IPS DF 19.7 (cell line): ENCODE data around the gene LYRM9.
A peak's percentile ranks its signal among the peaks of the same experiment; 100 is the strongest.
"Not testable (repeated sequence)": the region's sequence is repeated elsewhere in the genome, so short reads cannot be mapped to it uniquely, and the experiment has no call there.

Experiments used
- DNase-seq: peaks from one replicate; pipeline ENCODE4 v3.0.0-alpha.2; 2013; ENCODE audit warnings: low read depth, low spot score

The LYRM9 gene

DNA sequence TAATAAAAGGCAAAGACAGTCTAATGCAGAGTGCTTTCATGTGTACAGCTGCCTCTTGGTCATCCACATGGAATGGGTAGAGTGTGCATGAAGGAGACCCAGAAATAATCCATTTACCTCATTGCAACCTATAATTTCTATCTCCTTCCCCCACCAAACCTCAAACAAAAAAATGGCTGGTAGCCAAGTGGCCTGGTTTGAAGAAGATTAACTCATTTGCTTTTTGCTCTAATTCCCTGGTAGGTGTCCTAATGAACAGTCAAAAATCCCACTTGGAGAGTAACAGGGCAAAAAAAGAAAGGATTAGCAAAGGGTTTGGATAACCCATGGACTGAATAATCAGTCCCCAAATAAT lies 13.0 kb upstream of the LYRM9 start:
- no peak for DNase-seq

- no peak for DNase-seq
These were observed 12.5 kb upstream of the LYRM9 start for GRCh38 chr17:27905447-27906225.

- no peak for DNase-seq
These were observed 11.6 kb upstream of the LYRM9 start for GRCh38 chr17:27904534-27905446.

- DNase-seq, result no peak
These were observed 10.9 kb upstream of the LYRM9 start for GRCh38 chr17:27904114-27904513.

DNA sequence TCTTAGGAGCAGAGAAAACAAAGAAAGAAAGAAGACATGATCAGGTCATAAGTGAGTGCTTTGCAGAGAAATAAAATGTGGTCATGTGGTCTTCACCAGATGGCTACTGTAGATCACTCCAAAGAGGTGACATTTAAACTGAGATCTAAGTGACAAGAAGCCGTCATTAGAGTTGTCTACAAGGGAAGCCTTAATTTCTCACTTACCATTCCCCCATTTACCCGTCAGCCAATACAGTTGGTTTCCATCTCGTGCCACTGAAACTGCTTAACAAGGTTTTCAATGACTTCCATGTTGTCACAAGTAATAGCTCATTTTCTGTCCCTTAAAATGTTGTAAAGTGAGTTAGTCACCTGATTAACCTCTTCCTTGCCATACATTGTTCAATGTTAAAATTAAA lies 6.4 kb upstream of the LYRM9 start:
- no peak for DNase-seq

- no peak for DNase-seq
These were observed 4.9 kb upstream of the LYRM9 start for GRCh38 chr17:27898096-27898495.

DNA sequence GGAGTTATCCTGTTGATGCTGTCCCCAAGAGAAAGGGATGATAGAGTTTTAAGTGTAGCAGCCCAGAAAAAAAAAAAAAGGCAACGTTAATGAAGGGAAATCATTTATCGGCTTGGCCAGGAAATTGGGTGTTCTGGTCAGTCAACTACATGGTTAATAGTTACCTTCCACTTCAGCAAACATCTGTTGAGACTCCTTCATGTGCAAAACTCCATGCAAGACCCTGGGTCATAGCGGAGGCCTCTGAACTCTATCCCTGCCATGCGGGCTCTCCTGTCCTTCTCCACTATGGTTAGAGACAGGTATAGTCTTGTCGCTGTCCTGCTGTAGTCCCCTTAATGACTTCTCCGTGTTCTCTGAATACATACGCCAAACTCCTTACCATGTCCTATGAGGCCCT lies 3.5 kb upstream of the LYRM9 start:
- no peak for DNase-seq

DNA sequence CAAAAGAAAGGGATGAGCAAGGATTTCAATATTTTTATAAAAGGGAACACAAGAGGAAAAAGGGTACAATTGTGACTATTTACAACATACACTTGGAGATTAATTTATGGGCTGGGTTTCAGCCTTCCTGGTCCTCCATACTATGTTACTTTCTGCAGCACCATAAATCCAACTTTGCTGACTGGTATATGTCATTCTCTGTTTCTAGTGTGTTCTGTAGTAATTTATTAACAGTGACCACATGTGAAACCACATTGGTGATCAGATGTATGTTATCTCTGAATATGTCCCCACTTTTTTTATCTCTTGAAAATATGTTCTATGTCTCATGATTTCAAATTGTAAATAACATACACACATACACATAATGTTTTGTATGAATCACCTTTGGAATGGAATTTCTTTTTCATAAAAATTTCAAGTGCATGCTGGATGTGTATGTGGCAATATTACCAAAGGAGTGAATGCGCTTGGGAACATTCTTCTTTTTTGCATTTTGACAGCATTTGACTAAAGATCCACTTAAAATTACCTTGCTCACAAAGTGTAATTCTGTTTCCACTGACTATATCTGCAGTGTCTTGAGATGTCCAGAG lies 2.9 kb upstream of the LYRM9 start:
- no peak for DNase-seq

DNA sequence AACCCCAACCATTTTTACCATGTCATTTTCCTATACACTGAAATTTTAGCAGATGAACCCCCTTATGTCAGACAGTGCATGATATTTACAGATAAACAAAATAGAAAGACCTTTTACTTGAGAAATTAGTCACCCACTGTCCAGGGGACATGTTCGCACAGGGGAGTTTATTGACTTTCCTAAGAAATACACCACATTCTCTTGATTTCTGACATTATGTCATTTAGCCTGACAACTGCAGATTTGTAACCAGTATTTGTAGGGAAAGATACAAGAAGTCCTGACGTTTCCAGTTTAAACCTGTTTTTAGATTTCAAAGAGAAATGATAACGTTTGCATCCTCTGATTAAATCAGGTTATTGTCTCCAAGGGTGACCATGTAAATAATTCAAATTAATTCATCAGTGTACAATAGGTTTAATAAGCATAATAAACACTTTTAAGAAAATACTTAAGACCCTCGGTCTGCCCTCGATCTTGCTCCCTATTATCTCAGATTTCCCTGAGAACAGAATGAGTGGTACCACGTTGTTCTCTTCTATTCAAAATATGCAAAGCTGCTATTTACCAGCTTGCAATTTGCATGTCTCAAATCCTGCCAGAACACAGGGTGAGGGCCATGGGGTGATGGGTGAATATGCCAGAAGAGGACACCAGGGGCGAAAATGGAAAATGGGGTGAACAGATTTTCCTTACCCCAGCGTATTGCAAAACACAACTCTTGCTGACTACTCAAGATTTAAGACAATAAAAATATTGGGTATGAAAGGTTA lies 2.1 kb upstream of the LYRM9 start:
- DNase-seq, result no peak

DNA sequence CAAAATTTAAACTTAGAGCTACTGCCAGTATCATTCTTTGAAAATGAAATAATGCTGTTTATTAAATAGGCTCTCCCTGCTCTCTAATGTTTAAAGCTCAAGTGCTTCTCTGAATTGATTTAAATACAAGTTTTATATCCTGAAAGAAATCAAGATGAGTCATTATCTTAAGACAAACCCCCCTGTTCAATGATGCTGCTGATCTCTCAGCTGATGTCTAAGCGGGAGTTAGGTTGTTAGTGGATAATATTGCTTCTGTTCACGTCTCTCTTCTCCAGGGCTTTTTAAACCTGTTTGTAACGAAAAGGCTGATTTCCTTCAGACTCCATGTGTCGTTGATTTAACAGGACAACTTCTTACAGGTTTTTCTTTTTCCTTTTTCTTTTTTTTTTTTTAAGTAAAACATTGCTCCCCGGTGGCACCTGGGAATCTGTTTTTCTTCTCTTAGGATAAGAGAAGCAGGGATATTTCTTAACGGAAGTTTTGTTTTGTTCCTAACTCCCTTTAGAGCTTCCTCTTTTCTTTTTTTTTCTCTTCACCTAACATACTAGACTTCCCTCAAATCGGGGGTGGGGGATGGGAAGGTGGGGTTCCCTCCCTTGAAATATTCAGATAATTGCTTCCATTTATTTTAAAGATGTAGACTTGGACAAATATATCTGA lies 807 bp upstream of the LYRM9 start:
- DNase-seq, result no peak

DNA sequence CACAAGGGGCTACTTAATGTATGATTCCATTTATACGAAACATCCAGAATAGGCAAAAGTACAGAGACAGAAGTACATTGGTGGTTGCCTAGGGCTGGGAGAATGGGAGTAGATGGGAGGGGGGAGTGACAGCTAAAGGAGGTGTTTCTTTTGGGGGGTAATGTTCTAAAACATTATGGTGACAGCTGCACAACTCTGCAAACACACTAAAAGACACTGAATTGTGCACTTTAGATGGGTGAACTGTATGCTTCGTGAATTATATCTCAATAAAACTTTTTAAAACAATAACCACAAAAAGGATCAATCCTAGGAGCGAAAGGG lies 661 bp downstream of the LYRM9 start:
- no peak for DNase-seq

GRCh38 chr17:27891841-27892240 lies 1.3 kb downstream of the LYRM9 start:
- no peak for DNase-seq

DNA sequence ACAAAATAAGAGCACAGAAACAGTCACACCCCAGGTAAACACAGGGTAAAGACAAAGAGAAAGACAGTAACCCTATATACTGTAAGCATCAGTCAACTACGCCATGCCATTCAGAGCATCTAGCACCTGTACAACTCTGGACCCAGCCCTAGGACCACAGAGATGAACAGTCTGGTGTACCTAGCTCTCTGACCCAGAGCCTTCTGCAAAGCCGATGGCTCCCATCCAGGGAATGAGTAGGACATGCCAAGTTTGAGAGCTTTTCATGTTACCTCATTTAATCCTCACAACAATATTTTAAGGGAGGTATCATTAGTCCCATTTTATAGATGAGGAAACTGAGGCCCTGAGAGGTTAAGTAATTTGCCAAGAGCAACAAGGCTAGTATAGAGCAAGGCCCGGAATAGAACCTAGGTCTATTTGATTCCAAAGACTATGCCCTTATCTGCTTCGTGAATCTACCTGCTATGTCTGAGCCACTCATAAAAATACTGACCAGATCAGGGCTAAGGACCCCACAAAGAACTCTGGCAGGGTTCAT lies 3.4 kb downstream of the LYRM9 start:
- DNase-seq, result no peak

- peak; percentile 73 for DNase-seq
These were observed 4.2 kb downstream of the LYRM9 start for GRCh38 chr17:27888945-27889344.

DNA sequence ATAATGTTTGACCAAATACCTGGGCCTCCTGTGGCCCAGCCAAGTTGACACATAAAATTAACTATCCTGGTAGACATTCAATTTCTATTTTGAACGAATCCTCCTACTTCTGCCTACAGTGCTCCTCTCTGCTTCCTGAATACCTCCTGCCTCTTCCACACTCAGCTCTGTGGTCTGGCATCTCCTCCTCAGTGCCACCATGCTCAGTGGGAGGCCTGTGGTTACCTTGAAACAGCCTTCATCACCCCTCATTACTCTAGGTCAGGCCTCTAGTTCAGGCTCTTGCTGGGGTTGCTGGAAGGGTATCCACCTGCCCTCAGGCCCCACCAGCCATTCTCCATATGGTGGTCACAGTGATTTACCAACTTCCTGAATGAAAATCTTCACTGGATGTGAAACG lies 5.1 kb downstream of the LYRM9 start:
- no peak for DNase-seq

DNA sequence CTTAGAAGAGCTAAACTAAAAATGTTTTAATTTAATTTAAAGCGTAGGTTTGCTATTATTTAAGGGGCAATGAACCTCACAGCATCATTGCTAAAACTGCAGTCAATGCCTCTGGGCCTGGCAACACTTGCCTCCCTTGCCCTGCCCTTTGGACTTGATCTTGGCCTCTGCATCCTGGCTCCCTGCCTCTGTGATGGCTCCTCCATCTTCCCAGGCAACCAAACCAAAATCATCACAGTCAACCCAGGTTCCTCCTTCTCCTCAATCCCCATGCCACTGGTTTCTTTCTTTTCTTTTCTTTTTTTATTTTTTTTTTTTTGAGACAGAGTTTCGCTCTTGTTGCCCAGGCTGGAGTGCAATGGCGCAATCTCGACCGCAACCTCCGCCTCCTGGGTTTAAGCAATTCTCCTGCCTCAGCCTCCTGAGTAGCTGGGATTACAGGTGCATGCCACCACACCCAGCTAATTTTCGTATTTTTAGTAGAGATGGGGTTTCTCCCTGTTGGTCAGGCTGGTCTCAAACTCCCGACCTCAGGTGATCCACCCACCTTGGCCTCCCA lies 6.7 kb downstream of the LYRM9 start:
- not testable (repeated sequence) for DNase-seq

- DNase-seq, result no peak
These were observed 10.9 kb downstream of the LYRM9 start for GRCh38 chr17:27882162-27882840.

DNA sequence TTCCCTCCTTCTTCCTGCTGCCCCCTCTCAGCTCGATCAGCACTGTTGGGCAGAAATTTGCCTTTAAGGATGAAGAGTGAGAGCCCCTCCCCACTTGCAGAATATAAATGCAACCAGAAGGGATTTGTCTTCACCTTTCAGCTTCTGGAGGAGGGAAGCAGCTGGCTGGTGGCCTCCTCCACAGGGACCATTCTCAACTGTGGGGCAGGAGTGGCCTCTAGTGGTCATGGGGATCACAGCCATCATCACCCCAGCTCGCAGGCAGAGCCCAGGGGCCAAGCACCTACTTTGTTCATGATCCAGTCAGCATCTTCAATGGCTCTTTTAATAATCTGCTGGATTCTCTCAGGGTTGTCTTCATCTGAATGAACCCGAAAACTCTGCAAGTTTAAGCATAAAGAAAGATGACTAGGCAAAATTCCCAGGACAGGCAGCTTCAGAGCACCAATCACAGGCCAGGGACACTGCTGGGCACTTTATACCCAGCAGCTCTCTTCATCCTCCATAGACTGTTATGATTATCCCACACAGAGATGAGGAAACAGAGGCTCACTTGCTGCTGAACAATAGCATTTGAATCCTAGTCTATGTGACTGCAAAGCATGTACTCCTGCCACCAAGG lies 13.1 kb downstream of the LYRM9 start:
- DNase-seq, result peak; percentile 20

DNA sequence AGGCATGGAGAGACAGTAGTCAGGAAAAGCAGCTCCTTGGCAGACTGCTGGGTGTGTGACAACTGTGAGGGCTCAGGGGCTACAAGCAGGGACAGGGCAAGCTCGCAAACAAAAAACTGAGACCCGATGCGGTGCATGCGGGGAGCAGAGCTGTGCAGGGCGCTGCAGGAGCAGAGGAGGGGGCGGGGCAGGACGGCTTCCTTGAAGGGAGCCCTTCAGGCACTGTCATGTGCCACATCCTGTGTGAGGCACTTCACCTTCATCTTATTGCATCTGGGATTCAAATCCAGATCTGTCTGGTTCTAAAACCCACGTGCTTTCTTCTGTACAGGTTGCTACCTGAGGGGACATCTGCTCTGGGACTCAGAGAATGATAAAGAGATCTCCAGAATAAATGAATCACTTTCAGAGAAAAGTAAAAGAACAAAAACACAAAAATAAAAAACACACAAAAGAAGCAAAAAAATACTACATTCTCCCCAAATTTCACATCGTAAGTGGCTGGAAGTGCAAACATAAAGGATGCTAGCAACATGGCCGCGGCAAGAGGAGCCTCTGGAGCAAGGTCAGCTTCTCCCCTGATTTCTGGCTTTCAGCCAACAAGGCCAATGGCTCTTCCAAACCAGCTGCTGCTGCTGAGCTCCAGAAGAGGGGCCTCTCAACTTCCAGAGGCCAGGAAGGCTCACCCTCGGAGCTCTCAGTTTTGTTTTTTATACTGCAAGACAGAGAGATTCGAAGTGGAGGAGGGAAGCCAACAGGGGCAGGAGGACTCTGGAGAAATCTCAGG lies 14.2 kb downstream of the LYRM9 start:
- no peak for DNase-seq
